ENCODE results near the gene DIP2C.
"Not testable (repeated sequence)": the region's sequence is repeated elsewhere in the genome, so short reads cannot be mapped to it uniquely, and the experiment has no call there.

The DIP2C gene

DNA sequence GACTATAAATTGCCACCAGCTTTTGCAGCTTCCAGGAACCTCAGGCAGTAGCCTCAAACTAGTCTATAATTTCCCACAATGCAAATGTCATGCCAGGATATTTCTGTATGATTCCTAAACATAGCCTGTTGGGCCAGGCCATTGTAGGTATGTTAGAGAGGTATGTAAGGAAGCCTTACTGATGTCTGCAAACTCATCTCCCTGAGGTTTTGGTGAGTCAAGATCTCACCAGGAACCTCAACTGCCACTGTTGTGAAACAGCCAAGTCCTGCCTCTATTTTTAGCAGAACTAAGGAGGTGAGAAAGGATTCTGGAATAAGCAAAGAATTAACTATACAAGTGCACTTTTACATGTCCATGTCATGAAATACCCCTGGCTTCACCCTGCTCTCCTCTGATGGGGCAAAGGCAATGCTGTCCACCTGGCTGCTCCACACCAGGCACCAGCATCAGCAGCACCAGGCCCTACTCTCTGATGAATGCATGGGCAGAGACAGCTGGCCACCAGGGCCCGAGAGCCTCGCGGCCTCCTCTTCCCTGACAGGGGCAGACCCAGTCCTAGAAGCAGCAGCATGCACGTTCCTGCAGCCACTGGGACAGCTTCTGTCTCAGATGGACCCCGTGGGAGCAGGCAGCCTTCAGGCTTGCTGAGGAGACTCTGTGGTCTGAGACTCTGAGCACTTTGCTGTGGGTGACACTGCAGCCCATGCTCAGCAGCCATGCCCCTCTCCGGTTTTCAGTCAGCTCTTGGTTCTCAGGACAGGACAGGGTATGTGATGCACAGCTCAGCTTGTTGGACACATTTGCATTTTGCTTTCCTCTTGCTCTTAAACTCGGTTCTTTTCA is 407.0 kb downstream of the DIP2C start:
- no peak for DNase-seq

DNA sequence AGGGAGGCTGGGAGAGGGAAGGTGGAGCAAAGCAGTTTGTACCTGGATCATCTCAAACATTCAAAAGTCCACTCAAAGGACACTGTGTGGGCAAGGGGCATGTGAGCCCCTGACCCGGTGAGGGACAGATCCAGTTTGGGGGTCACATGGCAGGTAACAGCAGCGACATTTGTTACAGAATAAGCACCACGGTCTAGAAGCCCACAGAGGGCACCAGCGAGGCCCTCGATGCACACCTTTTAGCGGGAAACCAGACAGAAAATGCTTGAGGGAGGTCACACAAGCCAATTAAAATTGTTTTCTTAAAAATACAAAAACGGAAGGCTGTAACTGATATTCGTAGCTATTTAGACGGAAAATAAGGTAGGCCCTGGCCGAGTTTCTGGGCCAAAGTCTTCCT is 409.8 kb downstream of the DIP2C start:
- no peak for DNase-seq

DNA sequence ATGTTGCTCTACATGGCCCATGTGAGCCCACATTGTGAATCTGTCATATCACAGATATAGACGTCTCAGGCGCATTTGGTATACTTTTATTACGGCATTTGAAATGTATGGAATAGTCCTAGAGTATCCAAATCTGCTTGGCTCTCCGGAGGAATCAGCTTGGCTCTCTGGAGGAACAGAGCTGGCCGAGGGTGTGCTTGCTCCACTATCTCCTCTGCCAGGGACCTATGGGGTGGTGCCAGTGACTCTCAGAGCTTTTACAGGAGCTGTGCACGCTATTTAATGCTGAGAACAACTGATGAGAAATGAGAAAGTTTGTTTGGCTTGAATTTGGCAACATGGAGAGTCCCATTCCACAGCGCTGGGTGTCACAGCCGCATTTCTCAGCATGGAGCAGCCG is 410.2 kb downstream of the DIP2C start:
- no peak for DNase-seq

DNA sequence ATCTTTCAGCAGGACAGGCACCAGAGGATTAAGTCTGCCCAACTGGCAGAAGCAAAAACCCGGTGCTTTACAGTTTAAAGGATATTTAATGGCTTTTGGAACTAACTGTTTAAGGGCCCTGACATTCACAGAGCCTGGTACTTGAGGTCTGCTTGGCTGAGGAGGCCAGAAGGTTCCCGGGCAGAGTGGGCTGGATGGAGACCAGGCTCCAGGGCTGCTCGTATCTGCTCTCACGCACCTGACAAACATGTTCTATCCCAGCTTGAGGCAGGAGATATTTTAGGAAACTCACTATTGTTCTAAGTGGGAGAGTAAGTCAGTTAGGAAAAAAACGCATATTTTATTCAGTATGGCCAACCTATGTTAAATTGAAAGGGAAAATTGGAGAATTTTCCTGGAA is 410.8 kb downstream of the DIP2C start:
- DNase-seq: no peak

DNA sequence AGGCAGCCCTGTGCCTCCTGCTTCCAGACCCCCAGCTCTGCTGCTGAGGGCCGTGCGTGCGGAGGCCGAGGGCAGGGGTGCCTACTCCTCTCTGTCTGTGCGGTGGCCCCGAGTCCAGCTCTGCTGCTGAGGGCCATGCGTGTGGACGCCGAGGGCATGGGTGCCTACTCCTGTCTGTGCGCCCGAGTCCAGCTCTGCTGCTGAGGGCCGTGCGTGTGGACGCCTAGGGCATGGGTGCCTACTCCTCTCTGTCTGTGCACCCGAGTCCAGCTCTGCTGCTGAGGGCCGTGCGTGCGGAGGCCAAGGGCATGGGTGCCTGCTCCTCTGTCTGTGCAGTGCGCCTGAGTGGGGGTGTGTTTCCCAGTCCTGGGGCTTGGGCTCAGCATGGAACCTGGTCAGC is 411.5 kb downstream of the DIP2C start:
- DNase-seq: no peak

DNA sequence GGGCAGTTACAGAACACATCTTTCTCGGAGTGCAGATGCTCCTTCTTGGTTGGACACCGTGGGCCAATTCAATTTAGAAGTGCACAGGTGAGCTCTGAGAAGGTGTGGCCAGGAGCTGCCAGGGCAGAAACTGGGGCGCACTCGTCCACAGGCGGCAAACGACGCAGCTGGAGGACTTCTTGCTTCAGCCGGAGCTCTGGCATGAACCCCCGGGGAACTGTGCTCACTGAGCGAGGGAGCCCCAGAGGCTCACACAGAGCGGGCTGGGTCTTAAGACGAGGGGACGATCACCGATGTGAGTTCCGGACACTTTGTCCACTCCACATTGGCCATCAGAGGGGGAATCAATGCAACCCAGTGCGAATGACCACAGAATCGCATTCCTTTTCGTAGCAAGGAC is 413.8 kb downstream of the DIP2C start:
- DNase-seq: no peak

DNA sequence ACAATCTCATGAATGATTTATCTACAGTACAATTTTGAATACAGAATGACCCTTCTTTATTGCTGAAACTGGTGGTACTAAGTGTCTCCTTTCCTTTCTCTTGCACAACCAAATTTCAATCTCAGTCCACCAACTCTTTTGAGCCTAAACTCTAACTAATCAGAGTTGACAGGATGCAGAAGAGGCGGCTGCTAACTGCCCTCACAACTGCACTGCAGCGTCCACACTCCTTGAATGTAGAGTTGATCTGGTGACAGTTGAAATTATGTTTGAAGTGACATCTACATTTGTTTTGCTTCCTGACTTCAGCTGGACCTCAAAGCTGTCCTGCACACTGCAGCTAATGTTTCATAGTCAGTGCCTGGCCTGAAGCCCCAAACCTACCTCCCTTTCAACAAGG is 414.6 kb downstream of the DIP2C start:
- no peak for DNase-seq

DNA sequence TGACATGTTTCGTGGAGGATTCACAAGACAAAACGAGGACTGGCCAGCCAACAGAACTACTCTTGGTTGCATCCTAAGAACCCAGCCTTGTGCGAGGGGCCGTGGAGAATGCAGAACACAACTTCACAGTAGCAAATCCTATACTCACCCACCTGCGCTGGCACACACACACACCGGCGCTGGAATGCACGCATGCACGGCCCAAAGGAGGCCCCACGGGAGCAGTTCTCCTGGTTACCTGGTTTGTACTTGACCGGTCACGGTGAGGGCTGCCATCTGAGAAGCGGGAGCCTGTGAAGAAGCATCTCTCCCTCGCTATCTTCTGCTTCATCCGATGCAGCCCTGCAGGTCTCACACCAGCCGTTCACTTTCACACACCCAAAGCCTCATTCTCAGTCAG is 416.4 kb downstream of the DIP2C start:
- DNase-seq: no peak

DNA sequence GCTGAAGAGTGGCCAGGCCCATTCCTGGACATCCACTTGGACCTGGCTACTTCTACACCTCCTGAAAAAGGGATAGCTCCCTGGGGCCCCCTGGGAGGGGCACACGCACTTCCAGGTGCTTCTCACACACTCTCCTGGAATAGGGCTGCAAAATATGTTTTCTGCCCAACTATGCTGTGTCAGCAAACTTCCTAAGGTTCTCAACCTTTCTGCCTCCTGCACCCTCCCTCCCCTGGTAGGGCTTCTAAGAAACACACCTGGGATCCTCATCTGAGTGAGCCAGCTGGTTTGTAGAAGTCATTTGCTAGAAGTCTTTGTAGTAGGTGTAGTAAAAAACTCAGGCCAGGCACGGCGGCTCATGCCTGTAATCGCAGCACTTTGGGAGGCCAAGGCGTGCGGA is 417.7 kb downstream of the DIP2C start:
- no peak for DNase-seq

DNA sequence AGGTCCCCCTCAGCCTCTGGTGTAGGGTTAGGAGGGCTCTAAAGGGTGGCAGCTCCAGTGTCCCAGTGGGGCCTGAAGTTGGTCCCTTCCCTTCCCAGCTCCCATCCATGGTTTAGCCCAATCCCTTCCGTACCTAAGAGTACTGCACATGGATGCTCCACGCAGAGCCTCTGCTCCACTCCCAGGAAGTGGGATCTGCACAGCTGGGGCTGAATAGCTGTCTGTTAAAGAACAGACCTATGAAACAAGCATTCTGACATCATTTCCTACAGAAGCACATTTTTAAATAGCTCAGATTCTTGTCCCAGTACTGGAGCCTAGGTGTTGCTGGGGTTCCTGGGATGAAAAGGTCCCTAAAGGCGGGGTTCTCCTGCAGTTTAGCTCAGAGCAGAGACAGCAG is 418.3 kb downstream of the DIP2C start:
- DNase-seq: no peak

DNA sequence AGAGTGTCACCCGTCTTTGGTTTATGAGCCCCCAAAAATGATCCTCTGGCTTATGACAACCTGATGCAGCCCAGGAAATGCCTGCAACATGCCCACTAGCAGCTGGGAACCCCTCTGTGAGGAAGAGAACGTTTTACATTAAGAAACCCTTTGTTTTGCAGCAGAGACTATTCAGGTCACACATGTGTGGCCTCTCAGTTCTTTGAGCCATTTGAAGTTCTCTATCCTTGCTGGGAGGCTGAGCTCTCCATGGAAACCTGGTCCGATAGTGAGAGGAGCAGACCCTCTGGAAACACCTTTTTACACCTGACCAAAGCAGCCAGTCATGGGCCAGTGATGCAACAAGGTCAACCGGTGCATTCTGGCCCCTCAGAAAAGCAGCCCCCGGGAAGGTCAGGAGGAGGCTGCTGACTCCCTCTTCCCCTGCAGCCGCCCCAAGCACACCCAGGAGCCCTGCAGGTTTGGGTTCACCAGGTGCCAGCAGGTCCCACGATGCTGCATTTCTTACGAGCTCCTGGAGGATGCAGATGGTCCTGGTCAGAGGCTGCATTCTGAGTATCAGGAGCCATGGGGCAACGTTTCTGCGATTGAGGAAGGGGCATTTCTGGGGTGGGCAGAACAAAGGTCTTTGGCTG is 419.9 kb downstream of the DIP2C start:
- no peak for DNase-seq

DNA sequence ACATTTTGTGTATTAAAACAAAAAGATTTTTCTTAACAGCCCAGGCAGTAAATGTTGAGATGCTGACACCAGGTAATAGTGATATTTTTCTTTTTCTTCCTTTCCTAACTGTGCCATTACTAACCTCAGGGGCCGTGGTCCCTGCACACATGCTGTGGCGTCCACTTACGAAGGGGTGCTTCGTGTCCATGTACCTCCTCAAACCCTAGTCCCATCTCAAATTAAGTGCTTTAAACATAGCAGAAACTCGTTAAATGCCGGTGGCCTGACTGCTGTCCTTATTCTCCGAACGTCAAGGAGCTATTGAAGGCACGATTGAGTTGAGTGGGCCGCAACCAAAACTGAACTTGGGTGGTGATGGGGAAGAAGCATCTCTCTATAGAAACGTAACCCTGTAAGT is 421.8 kb downstream of the DIP2C start:
- no peak for DNase-seq

DNA sequence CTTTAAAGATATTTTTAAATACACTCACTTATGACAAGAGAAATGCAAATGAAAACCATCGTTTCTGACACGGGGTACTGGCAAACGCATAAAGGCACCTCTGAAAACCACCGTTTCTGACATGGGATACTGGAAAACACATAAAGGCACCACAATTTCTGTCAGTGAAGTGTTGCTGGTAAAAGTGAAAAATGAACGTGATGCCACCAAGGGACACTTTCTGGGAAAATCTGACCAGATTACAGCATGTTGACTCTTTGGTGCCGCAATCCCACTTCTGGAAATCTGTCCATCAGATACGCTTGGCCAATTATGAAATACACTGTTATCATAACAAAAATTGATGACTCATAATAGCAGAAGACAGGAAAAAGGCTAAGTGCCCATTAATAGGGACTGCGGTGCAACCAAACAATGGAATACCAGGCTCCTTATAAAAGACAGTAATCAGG is 422.5 kb downstream of the DIP2C start:
- no peak for DNase-seq

DNA sequence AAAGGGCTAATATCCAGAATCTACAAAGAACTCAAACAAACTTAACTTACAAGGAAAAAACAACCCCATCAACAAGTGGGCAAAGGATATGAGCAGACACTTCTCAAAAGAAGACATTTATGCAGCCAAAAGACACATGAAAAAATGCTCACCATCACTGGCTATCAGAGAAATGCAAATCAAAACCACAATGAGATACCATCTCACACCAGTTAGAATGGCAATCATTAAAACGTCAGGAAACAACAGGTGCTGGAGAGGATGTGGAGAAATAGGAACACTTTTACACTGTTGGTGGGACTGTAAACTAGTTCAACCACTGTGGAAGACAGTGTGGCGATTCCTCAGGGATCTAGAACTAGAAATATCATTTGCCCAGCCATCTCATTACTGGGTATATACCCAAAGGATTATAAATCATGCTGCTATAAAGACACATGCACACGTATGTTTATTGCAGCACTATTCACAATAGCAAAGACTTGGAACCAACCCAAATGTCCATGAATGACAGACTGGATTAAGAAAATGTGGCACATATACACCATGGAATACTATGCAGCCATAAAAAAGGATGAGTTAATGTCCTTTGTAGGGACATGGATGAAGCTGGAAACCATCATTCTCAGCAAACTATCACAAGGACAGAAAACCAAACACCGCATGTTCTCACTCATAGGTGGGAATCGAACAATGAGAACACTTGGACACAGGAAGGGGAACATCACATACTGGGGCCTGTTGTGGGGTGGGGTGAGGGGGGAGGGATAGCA is 423.5 kb downstream of the DIP2C start:
- not testable (repeated sequence) for DNase-seq

DNA sequence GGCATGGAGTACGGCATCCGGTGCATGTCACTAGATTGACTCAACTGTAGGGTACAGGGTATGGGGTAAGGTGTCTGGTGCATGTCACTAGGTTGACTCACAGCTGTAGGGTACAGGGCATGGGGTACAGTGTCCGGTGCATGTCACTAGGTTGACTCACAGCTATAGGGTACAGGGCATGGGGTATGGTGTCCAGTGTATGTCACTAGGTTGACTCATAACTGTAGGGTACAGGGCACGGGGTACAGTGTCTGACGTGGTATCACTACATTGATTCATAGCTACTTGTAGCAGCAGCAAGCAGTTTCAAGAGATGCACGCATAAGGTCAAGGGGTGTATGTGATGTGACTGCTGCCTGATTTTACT is 424.4 kb downstream of the DIP2C start:
- DNase-seq: not testable (repeated sequence)

DNA sequence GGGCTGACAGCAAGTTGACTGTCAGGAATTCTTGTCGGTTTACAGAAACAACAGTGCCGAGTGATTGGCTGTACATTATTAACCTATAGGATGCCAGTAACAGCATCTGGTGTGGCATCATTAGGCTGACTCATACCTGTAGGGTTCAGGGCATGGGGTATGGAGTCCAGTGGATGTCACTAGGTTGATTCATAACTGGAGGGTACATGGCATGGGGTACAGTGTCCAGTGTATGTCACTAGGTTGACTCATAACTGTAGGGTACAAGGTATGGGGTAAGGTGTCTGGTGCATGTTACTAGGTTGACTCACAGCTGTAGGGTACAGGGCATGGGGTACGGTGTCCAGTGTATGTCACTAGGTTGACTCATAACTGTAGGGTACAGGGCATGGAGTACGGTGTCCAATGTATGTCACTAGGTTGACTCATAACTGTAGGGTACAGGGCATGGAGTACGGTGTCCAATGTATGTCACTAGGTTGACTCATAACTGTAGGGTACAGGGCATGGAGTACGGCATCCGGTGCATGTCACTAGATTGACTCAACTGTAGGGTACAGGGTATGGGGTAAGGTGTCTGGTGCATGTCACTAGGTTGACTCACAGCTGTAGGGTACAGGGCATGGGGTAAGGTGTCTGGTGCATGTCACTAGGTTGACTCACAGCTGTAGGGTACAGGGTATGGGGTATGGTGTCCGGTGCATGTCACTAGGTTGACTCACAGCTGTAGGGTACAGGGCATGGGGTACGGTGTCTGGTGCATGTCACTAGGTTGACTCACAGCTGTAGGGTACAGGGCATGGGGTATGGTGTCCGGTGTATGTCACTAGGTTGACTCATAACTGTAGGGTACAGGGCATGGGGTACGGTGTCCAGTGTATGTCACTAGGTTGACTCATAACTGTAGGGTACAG is 425.1 kb downstream of the DIP2C start:
- DNase-seq: not testable (repeated sequence)

DNA sequence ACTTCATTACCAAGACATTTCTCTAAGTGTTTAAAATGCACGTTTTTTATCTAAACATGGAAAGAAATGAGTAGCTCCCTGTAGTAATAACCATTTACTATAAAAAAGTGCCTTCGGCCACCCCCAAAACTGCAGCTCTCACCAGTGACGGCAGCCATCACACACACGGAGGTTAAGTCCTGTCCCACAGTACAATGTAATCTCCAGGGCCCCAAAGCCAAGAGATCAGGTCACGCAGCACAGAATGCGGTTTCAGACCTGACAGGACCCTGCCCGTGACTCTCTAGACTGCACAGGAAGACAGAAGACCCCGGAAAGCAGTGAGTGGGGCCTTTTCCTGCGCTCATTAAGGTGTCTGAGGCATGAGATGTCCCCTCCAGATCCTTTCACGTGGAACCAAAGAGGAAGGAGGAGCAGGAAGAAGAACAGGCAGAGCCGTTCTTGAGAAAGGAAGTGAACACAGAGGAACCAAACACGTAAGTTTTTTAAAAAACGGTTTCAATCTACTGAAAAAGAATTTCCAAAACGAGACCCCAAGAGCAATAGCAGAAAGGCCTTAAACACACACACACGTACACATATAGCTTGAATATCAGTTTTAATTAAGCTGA is 428.5 kb downstream of the DIP2C start:
- DNase-seq: no peak

DNA sequence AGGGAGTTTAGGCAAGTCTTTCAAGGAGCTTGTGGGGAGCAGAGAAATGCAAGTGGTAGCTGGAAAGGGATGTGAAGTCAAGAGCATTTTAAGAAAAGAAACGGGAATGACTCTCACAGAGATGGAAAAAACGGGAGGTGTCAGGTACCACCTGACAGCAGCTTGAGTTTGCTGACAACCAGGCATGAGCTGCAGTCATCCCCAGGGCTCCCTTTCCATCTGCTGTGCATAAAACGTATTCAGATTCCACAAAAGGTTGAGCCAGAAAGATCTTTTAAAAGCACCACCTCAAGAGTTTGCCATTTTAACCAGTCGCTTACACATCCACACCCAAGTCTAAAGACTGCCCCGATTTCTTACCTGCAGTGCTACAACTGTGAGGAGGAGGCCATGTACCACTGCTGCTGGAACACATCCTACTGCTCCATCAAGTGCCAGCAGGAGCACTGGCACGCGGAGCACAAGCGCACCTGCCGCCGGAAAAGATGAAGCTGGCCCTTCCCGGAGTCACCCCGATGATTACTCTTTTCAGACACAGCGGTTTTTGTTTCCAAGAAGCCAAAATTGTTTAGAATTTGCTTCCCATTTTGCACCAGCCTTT is 437.4 kb downstream of the DIP2C start:
- DNase-seq: no peak

DNA sequence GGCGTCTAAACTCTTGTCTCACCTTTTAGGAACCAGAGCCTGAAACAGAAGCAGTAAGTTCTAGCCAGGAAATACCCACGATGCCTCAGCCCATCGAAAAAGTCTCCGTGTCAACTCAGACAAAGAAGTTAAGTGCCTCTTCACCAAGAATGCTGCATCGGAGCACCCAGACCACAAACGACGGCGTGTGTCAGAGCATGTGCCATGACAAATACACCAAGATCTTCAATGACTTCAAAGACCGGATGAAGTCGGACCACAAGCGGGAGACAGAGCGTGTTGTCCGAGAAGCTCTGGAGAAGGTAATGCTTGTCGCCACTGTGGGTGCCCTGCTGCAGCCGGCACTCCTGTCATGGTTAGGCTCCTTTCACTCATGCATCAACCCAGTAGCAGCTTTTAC is 441.2 kb downstream of the DIP2C start:
- DNase-seq: no peak

DNA sequence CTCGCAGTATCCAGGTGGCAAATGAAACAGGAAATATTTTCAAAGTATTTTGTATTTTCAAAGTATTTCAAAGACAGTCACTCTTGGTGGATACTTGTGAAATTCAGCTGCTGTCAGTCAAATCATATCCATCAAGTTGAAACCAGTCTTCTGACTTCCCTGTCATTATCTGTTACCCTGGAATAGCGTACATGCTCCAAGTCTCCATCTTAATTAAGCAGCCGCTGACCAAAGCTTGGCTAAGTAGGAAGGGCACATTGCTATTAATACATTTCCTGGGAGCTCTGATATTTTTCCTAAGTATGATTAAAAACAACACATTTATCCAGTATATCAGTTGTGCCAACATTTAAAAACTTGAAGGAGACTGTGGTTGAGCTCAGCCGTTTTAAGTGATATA is 442.0 kb downstream of the DIP2C start:
- no peak for DNase-seq

DNA sequence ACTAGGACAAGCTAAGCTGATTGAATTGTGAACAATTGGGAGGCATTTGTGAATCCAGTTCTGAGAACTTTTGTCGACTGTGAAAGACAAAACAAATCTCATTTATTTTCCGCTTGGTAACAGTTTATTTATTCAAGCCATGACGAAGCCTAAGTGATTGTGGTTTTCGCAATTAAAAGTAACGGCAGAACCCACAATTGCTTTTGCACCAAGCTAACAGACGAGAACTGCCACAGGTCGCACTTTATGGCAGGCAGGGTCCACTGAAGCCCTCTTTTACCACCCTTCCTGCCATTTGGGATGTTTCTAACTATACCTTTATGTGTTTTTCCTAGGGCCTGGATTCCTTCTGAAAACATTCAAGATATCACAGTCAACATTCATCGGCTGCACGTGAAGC is 443.0 kb downstream of the DIP2C start:
- DNase-seq: no peak

DNA sequence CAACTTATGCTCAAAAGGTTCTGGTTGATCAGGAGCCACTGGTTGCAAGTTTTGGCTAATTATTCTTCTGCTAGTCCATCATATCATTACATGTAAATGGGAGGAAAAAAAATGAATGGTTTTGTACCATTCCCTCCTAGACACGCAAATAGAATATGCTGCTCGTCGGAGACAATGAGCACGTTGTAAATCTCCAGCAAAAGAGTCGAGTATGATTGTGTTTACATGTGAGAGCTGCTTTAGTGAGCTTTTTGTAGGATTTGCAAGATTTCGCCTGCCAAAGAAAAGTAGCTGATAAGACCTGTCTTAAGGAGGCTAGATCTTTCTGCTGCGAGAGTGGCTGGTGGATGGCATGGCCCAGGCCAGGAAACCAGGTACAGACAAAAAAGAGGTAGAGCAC is 445.2 kb downstream of the DIP2C start:
- DNase-seq: no peak
